Kidney (tissue), 14 donors: ENCODE data around the gene PPM1H. TPM values are rescaled to one million over a fixed set of nuclear protein-coding genes. Genes with fewer than 3 reads are reported as not detected.

ENCODE experiments used
- DNase-seq, 5 donors: peaks; one replicate each; pipeline ENCODE4 v3.0.0-alpha.2; 2013 to 2020
- FAIRE-seq: peaks from 2 replicates; lab custom pipeline; 2012; peaks lifted over from hg19 to GRCh38; lab: Jason Lieb, UNC
- H3K27ac ChIP-seq, 2 donors: one replicate each; pipeline ENCODE4 v1.7.0; 2013; ENCODE audit warnings: low read depth in 2 of 2, low read length in 2 of 2, inconsistent platforms in 1 of 2
- H3K27me3 ChIP-seq: one replicate; pipeline ENCODE4 v1.7.1; 2013; ENCODE audit warnings: low read length, inconsistent platforms; ENCODE audit not compliant: control insufficient read depth, insufficient read depth
- H3K36me3 ChIP-seq, 3 donors: one replicate each; pipeline versions ENCODE4 v1.7.0 to v1.7.1; 2013; ENCODE audit warnings: low read length in 3 of 3, control low read depth in 1 of 3, inconsistent platforms in 1 of 3; ENCODE audit not compliant: insufficient read depth in 3 of 3, control insufficient read depth in 2 of 3
- H3K4me1 ChIP-seq, 3 donors: one replicate each; pipeline versions ENCODE4 v1.7.0 to v1.7.1; 2013; ENCODE audit warnings: low read length in 3 of 3, inconsistent platforms in 1 of 3, low read depth in 1 of 3; ENCODE audit not compliant: control insufficient read depth in 2 of 3, insufficient read depth in 2 of 3
- H3K4me3 ChIP-seq, 3 donors: one replicate each; pipeline versions ENCODE4 v1.7.0 to v1.8.1; 2013; ENCODE audit warnings: low read length in 3 of 3, control low read depth in 1 of 3, inconsistent platforms in 1 of 3
- H3K9ac ChIP-seq, 3 donors: one replicate each; pipeline versions ENCODE4 v1.7.0 to v1.7.1; 2013; ENCODE audit warnings: low read length in 3 of 3, control low read depth in 1 of 3, inconsistent platforms in 1 of 3
- H3K9me3 ChIP-seq, 3 donors: one replicate each; pipeline versions ENCODE4 v1.7.0 to v1.7.1; 2013; ENCODE audit warnings: low read length in 3 of 3, control low read depth in 1 of 3, inconsistent platforms in 1 of 3; ENCODE audit not compliant: control insufficient read depth in 2 of 3, insufficient read depth in 1 of 3
- intact Hi-C: fragments of 100-400 bp; cut with DNase I; formaldehyde crosslinking; loops from one replicate; pipeline ENCODE4 v1.11.1; 2022
- polyA plus RNA-seq: library from polyadenylated mRNA; stranded (reverse); fragments of 350-450 nt; fragmentation: Illumina TruSeq; extraction: RNeasy Lipid Tissue Mini Kit (QIAGEN cat#74804); gene quantifications from one replicate; pipeline ENCODE4 v1.2.3, GENCODE V29; 2014; ENCODE audit warnings: low read depth, low replicate concordance; ENCODE audit not compliant: insufficient read depth
- total RNA-seq: library from RNA; stranded (reverse); fragmentation: NEBNext Ultra II Directional; extraction: Animal tissue kit (Norgen Biotek cat#: 25700); gene quantifications from one replicate; pipeline ENCODE4 v1.2.1, GENCODE V29; 2021
- TF ChIP-seq, protein P1 (sequence below): IDR thresholded peaks from 3 replicates; pipeline ENCODE4 v1.5.1; 2012; ENCODE audit warnings: mild to moderate bottlenecking, moderate library complexity, borderline replicate concordance; ENCODE audit not compliant: insufficient read depth; ENCODE audit errors: extremely low read depth
- donor health status: control.
- donor health status: control.
- donor health status: control.
- donor health status: control.
- donor health status: control.
- donor health status: DM: yes; HTN: yes; CAD: no.
- donor health status: Normal renal cell carcinoma (clear cell type).

Gene PPM1H
- total and polyA plus RNA-seq, 2 donors from 2014 or later = 8.7 to 25.0 TPM

DNA sequence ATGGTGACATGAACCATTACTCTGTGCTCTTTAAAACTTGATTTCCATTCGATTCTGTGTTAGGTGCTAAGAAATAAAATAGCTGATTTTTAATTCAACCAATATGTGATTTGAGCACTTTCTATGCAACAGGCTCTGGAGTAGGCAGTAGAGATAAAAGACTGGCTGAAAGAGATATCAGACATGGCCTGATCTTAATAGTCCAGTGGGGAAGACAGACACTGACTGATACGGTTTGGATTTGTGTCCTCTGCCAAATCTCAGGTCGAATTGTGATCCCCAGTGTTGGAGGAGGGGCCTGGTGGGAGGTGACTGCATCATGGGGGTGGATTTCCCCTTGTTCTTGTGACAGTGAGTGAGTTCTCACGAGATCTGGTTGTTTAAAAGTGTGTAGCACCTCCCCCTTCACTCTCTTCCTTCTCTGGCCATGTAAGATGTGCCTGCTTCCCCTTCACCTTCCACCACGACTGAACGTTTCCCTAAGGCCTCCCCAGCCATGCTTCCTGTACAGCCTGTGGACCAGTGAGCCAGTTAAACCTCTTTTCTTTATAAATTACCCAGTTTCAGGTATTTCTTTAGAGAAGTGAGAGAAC, 128.6 kb downstream of the PPM1H start:
- FAIRE-seq (no peak), DNase-seq (no peak)
- no peak overlapping the region for H3K27ac ChIP-seq
- H3K4me1 ChIP-seq = no peaks in the 10 kb centered on the region
- no peaks in the 10 kb centered on the region for H3K9me3 ChIP-seq
- H3K36me3 ChIP-seq = no peaks in the 10 kb centered on the region
- TF ChIP-seq, protein P1, sequence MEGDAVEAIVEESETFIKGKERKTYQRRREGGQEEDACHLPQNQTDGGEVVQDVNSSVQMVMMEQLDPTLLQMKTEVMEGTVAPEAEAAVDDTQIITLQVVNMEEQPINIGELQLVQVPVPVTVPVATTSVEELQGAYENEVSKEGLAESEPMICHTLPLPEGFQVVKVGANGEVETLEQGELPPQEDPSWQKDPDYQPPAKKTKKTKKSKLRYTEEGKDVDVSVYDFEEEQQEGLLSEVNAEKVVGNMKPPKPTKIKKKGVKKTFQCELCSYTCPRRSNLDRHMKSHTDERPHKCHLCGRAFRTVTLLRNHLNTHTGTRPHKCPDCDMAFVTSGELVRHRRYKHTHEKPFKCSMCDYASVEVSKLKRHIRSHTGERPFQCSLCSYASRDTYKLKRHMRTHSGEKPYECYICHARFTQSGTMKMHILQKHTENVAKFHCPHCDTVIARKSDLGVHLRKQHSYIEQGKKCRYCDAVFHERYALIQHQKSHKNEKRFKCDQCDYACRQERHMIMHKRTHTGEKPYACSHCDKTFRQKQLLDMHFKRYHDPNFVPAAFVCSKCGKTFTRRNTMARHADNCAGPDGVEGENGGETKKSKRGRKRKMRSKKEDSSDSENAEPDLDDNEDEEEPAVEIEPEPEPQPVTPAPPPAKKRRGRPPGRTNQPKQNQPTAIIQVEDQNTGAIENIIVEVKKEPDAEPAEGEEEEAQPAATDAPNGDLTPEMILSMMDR = no peak
- intact Hi-C loops = no loop called here
- no peaks in the 10 kb centered on the region for H3K27me3 ChIP-seq
- H3K9ac ChIP-seq = no peak overlapping the region
- H3K4me3 ChIP-seq = no peak overlapping the region

DNA sequence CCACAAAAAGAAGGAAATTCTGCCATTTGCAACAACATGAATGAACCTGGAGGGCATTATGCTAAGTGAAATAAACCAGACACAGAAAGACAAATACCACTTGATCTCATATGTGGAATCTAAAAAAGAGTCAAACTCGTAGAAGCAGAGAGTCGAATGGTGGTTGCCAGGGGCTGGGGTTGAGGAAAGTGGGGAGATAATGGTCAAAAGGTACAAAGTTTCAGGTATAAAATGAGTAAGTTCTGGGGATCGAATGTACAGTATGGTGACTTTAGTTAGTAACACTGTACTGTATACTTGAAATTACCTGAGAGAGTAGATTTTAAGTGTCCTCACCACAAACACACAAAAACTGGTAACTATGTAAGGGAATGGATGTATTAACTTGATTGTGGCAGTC, 129.4 kb downstream of the PPM1H start:
- H3K27ac ChIP-seq = no peak overlapping the region
- no peak overlapping the region for H3K4me3 ChIP-seq
- no peaks in the 10 kb centered on the region for H3K36me3 ChIP-seq
- H3K9ac ChIP-seq = no peak overlapping the region
- no peaks in the 10 kb centered on the region for H3K27me3 ChIP-seq
- DNase-seq (no peak), FAIRE-seq (no peak)
- no peaks in the 10 kb centered on the region for H3K9me3 ChIP-seq
- TF ChIP-seq, protein P1 = no peak
- intact Hi-C loops = no loop called here
- no peaks in the 10 kb centered on the region for H3K4me1 ChIP-seq

DNA sequence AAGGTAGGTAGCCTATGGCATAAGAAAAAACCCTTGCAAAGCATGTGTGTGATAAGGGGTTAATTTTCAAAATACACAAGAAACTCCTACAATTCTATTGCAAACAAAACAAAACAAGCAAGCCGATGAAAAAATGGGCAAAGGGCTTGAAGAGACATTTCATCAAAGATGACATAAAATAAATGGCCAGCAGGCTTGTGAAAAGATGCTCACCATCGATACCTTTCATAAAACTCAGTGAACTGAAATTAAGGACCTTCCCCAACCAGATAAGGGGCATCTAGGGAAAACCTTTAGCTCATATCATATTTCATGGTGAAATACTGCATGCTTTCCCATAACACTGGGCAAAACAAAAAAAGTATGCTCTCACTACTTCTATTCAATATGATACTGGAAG, 131.2 kb downstream of the PPM1H start:
- TF ChIP-seq, protein P1 = no peak
- H3K4me3 ChIP-seq = no peak overlapping the region
- no peaks in the 10 kb centered on the region for H3K27me3 ChIP-seq
- H3K9ac ChIP-seq = no peak overlapping the region
- DNase-seq (no peak), FAIRE-seq (no peak)
- H3K36me3 ChIP-seq = no peaks in the 10 kb centered on the region
- H3K4me1 ChIP-seq = no peaks in the 10 kb centered on the region
- H3K9me3 ChIP-seq = no peaks in the 10 kb centered on the region
- intact Hi-C loops = no loop called here
- H3K27ac ChIP-seq = no peak overlapping the region

DNA sequence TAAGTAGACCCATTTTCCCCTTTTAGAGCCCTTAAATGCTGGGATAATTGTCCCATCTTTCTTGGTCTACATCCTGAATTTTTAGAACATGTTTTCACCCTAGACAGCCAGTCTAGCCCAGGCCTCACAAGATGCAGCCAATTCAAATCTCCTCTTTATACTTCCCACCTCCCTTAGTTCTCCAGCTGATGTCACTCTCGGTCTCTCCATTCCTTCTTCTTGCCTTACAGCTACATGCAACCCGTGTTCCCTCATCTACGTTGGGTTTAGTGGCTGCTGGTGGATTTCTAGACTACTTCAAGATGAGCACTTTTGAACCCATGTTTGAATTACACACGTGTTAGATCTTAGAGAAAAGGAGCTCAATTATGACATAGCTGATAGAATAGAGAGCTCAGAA, 132.0 kb downstream of the PPM1H start:
- Histone ChIP-seq H3K9me3 (no peaks in the 10 kb centered on the region), H3K27ac (no peak overlapping the region), H3K4me1 (no peaks in the 10 kb centered on the region), H3K36me3 (no peaks in the 10 kb centered on the region), H3K9ac (no peak overlapping the region), H3K4me3 (no peak overlapping the region), H3K27me3 (no peaks in the 10 kb centered on the region)
- DNase-seq (peak in 1 of 5 donors; percentile 34), FAIRE-seq (no peak)
- intact Hi-C loops = no loop called here
- TF ChIP-seq, protein P1 = no peak
